Measurements from ENCODE around the gene FOXJ1.

The FOXJ1 gene

DNA sequence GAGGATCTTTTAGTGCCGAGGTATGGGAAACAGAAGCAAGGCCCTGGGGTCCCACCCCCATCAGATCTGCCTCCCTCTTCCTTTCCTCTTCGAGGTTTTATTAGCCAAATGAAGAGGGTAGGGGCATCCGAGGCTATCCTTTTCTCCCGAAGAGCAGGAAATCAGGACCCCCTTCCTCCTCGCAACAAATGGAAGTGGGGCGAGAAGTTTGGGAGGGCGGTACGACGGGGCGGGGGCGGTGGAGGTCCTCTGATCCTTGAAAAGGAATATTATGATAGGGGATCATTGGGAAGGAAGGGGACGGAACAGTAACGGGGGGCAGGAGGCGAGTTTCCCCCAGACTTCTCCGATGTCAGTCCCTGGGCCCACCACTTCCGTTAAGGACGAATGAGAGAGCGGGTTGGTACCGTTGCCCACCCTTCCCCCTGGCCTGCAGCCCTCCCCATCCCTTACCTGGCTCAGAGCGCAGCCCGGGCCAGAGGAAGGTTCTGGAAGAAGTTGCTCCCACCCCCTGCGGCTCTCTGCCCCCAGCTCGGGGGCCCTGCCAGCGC, 309 bp downstream of the FOXJ1 start:
- no peak for DNase-seq (ENCODE audit: low read depth)

GRCh38 chr17:76139801-76140660, 1.0 kb downstream of the FOXJ1 start:
- DNase-seq (ENCODE audit: low read depth) = no peak

DNA sequence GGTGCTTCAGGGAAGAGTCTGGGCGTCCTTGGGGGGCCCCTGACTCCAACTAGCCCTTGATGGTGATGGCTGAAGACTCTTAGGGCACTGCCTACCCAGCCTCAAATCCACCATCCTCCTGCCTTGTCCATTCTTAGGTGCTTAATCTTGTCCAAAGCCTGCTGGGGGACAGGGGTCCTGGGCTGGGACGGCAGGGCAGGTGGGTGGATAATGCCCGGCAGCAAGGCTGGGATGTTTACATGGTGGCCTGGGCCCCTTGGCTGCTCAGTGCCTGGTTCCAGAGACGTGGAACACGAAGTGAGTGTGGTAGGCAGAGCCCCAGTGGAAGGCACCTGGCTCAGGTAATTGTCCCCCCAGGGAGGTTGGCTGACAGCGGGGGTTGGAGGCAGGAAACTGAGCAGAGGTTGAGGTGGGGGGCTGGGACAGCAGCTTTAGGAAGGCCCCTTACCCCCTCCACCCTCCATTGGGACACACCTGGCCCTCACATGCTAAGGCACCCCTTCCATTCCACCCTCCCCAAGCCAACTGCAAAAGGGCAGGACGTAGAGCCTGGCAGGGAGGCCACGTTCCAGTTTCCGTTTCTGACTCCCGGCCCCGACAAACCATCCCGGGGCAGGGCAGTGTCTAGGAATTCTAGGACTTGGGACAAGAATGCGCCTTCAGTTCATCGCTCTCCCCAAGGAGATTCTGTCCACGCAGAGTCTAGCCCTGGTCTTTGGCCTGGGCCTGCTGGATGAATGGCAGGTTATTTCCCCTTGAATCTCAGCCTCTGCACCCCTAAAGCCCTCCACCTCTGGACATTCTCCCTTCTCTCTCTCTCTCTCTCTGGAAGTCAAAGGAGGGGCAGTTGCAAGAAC, 1.9 kb downstream of the FOXJ1 start:
- DNase-seq (ENCODE audit: low read depth) = no peak

- no peak for DNase-seq (ENCODE audit: low read depth)
Measured at GRCh38 chr17:76138234-76138895, 2.7 kb downstream of the FOXJ1 start.

DNA sequence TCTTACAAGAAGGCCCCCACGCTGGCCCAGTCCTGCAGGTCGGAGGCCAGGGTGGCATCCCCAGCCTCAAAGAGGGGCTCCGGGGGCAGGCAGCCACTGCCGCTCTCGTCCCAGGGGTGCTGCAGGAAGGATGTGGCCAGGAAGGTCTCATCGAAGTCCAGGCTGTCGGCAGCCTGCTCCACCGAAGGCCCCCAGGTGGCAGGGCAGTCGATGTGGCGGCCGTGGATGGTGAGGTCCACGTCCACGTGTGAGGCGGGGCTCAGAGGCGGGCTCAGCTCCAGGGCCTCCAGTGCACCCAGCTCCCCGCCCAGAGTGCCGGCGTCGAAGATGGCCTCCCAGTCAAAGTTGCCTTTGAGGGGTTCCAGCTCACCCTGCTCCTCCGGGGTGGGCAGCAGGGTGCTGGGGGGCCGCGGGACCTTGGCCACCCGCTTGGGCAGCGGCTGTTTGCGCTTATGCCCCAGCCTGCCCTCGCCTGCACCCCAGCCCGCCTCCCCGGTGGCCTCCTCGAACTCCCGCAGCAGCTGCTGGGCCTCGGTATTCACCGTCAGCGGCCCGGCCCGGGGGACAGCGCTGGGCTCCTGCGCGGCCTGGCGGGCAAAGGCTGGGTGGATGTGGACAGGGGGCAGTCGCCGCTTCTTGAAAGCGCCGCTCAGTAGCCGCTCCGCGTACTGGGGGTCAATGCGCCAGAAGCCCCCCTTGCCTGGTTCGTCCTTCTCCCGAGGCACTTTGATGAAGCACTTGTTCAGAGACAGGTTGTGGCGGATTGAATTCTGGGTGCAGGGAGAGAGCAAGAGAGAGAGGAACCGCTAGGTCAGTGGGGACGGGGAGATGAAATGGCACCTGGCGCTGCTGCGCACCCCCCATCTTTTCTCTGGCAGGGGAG, 3.5 kb downstream of the FOXJ1 start:
- no peak for DNase-seq (ENCODE audit: low read depth)

DNA sequence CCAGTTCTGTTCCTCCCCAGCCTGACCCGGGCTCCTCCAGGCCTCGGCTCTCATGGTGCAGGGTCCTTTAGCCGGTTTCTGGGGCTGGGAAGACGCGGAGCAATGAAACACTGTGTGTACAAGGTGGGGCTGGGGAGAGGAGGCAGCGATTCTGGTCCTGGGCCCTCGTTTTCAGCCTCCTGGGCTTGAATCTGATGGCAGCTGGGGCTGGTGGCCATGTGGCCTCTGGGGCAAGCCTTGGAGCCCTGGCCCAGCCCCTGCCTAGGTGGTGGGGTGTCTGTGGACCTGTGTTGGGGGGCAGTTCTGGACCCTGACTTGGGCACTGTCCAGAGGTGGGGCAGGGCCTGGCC, 4.1 kb downstream of the FOXJ1 start:
- DNase-seq (ENCODE audit: low read depth) = no peak

DNA sequence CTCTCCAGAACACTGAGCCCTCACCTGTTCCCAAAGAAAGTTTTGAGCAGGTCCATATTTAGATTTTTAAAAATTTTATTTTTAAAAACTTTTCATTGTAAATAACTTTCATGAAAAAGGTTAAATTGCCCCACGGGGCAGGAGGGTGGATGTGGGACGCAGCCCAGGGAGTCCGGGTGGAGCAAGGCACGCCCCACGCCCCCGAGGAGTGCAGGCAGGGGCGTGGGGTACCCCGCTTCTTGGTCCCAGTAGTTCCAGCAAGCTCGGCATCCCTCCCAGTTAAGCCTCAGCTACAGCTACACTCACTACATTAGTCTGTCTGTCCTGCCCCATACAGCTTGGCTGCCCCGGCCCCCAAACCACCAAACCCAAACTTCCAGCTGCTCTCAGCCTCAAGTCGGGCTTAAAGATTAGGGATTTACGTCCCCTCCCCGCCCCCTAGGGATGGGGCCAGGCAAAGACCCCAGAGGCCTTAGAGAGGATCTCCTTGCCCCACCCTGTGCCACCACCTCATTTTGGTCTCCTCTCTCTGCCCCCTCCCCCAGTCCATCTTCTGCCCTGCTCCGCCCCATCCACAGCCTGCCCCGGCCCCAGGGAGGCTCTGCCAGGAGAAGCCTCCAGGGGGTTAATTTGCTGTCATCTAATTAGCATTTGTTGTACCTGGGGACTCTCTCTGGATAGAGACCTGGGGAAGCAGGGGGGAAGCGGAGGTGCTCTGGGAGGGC, 4.6 kb downstream of the FOXJ1 start:
- DNase-seq (ENCODE audit: low read depth) = no peak

GRCh38 chr17:76135810-76136188, 5.2 kb downstream of the FOXJ1 start:
- no peak for DNase-seq (ENCODE audit: low read depth)

- DNase-seq (ENCODE audit: low read depth) = no peak
Measured at GRCh38 chr17:76134911-76135809, 5.9 kb downstream of the FOXJ1 start.

DNA sequence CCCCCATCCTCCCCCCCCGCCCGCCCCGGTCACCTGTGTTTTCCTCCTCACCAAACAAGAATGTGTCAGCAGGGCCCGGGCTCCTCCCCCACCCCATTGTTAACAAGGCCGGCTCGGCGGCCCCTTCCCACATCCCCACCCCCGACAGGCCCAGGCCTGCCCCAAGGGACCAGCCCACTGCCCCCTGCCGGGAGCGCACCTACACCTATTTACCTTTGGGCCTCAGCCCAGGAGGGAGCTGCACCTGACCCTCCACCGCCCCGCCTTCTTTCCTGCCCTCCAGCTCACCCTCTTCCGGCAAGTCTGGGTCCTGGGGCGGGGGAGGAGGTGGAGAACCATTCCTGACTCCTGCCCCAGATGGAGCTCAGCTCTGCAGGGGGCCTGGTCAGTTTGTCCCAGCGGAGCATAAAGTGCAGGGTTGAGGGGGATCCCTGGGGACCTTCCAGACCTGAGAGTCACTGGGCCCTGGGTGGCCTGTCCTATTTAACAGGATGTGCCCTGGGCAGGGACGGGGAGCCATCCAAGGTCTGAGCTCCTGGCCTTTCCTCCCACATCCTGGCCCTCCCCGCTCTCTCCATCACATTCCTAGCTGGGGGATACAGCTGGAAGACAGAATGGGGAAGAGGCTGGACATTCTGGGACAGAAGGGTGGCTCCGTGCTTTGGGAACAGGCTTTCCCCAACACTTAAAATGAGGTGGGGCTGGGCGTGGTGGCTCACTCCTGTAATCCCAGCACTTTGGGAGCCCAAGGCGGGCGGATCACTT, 8.3 kb downstream of the FOXJ1 start:
- no peak for DNase-seq (ENCODE audit: low read depth)

- no peak for DNase-seq (ENCODE audit: low read depth)
Measured at GRCh38 chr17:76131692-76132573, 9.1 kb downstream of the FOXJ1 start.

DNA sequence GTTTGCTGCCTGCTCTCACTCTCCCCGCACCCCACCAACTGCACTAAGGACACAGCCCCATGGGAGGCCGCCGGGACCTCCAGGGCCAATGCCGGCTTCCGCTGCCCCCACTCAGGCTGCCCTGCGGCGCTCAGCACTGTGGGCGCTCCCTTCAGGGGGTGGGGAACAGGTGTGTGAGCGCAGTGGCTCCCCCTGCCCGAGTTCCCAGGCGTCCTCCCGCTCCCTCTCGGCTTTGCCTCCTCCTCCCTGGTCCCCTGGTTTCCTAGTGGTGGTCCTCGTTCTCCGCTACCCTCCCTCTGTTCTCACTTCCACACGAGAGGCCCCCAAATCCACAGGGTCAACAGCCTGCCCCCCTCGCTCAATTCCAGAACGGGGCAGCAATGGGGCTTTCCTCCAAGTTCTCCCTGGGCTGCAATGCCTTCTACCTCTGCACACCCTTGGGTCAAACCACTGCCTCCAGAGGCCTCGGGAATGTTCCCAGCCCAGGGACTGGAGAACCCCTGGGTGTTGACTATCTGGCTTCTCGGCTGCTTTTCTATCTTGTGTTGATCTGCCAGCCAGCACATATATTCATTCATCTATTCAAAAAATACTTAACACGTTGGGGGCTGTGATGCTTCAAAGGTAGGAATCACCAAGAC, 9.9 kb downstream of the FOXJ1 start:
- DNase-seq (ENCODE audit: low read depth) = no peak

- no peak for DNase-seq (ENCODE audit: low read depth)
Measured at GRCh38 chr17:76130473-76130872, 10.6 kb downstream of the FOXJ1 start.

DNA sequence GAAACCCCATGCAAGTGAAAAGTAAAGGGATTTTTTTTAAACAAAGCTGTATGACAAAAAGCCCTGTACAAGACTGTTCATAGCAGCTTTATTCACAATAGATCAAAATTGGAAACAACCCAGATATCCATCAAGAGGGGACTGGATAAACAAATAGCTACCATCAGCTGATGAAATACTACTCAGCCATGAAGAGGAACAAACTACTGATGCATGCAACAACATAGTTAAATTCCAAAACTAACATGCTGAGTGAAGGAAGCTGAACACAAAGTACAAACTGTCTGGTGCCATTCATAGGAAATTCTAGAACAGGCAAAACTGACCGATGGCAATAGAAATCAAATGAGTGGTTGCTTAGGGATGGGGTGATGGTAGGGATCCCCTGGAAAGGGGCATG, 15.1 kb downstream of the FOXJ1 start:
- DNase-seq (ENCODE audit: low read depth) = no peak

- DNase-seq (ENCODE audit: low read depth) = no peak
Measured at GRCh38 chr17:76125391-76125675, 15.7 kb downstream of the FOXJ1 start.

- no peak for DNase-seq (ENCODE audit: low read depth)
Measured at GRCh38 chr17:76124582-76125390, 16.3 kb downstream of the FOXJ1 start.
